PC-9 (cell line): ENCODE results near the gene RNF220. TPM values are rescaled to one million over a fixed set of nuclear protein-coding genes. Genes with fewer than 3 reads are reported as not detected.

Experiments
- BruUV-seq: library from RNA; stranded (reverse); fragments of 400-500 nt; replicated peaks from 2 replicates; lab custom pipeline; 2021; lab: Mats Ljungman, UMichigan
- CTCF ChIA-PET: fragments of 300-600 bp; sonication (Branson Sonifier 250); formaldehyde crosslinking; loops from one replicate; lab custom pipeline; 2022; ENCODE audit warnings: antibody characterized with exemption; lab: Charles Lee
- POLR2A ChIA-PET: fragments of 300-600 bp; sonication (Branson Sonifier 250); formaldehyde crosslinking; loops from one replicate; lab custom pipeline; 2022; ENCODE audit warnings: antibody characterized with exemption; ENCODE audit not compliant: unreplicated experiment; lab: Charles Lee
- DNase-seq, 2 experiments: peaks; one replicate each; pipeline versions ENCODE4 v3.0.0 to v3.0.0-alpha.2; 2015 to 2022; ENCODE audit warnings: mixed read lengths in 1 of 2
- H2AFZ ChIP-seq: fragments of 200-600 bp; sonication (generic); 2 replicates; pipeline ENCODE4 v1.8.1; 2017; ENCODE audit warnings: antibody characterized with exemption
- H3F3A ChIP-seq: fragments of 200-600 bp; sonication (generic); 2 replicates; pipeline ENCODE4 v1.8.1; 2017; ENCODE audit warnings: antibody characterized with exemption, mild to moderate bottlenecking, low read depth; ENCODE audit not compliant: insufficient read depth
- H3K27ac ChIP-seq: fragments of 200-600 bp; sonication (generic); 2 replicates; pipeline ENCODE4 v1.6.1; 2016; ENCODE audit warnings: mixed run types
- H3K27me3 ChIP-seq: fragments of 200-600 bp; sonication (generic); 2 replicates; pipeline ENCODE4 v1.6.1; 2016; ENCODE audit warnings: low read depth, mixed run types; ENCODE audit not compliant: insufficient read depth
- H3K36me3 ChIP-seq: fragments of 200-600 bp; sonication (generic); 2 replicates; pipeline ENCODE4 v1.6.1; 2016; ENCODE audit warnings: low read depth, mixed run types
- H3K4me1 ChIP-seq: fragments of 200-600 bp; sonication (generic); replicated peaks from 2 replicates; pipeline ENCODE4 v1.6.1; 2016; ENCODE audit warnings: mixed run types; ENCODE audit not compliant: insufficient read depth
- H3K4me2 ChIP-seq: fragments of 200-600 bp; sonication (generic); 2 replicates; pipeline ENCODE4 v1.6.1; 2017; ENCODE audit warnings: mixed run types
- H3K4me3 ChIP-seq: fragments of 200-600 bp; sonication (generic); 2 replicates; pipeline ENCODE4 v1.6.1; 2016; ENCODE audit warnings: mixed run types
- H3K79me2 ChIP-seq: fragments of 200-600 bp; sonication (generic); 2 replicates; pipeline ENCODE4 v1.6.1; 2017; ENCODE audit warnings: low read depth, mixed run types
- H3K9me2 ChIP-seq: fragments of 200-600 bp; sonication (generic); 2 replicates; pipeline ENCODE4 v1.8.1; 2017; ENCODE audit warnings: mild to moderate bottlenecking; ENCODE audit not compliant: insufficient read depth
- H3K9me3 ChIP-seq: fragments of 200-600 bp; sonication (generic); 2 replicates; pipeline ENCODE4 v1.8.1; 2016; ENCODE audit warnings: low read depth; ENCODE audit not compliant: insufficient read depth
- H4K20me1 ChIP-seq: fragments of 200-600 bp; sonication (generic); 2 replicates; pipeline ENCODE4 v1.8.1; 2017; ENCODE audit not compliant: insufficient read depth
- EZH2 ChIP-seq: fragments of 200-600 bp; sonication (generic); IDR thresholded peaks from 2 replicates; pipeline ENCODE4 v1.8.0; 2017; ENCODE audit warnings: antibody characterized with exemption, low read depth
- intact Hi-C: fragments of 100-400 bp; cut with micrococcal nuclease; formaldehyde crosslinking; loops from one replicate; pipeline ENCODE4 v1.10.0; 2022; ENCODE audit not compliant: unreplicated experiment
- total RNA-seq: library from RNA; stranded (reverse); gene quantifications from 2 replicates; pipeline ENCODE4 v1.2.3, GENCODE V29; 2021
- TF ChIP-seq, protein P1 (sequence below): fragments of 200-600 bp; sonication (generic); conservative IDR thresholded peaks from 2 replicates; pipeline ENCODE4 v1.6.1; 2017; ENCODE audit warnings: mixed run types, antibody characterized with exemption, mild to moderate bottlenecking, moderate library complexity

RNF220 gene
- total RNA-seq, 1 experiment from 2014 or later, result 82.9 TPM

DNA sequence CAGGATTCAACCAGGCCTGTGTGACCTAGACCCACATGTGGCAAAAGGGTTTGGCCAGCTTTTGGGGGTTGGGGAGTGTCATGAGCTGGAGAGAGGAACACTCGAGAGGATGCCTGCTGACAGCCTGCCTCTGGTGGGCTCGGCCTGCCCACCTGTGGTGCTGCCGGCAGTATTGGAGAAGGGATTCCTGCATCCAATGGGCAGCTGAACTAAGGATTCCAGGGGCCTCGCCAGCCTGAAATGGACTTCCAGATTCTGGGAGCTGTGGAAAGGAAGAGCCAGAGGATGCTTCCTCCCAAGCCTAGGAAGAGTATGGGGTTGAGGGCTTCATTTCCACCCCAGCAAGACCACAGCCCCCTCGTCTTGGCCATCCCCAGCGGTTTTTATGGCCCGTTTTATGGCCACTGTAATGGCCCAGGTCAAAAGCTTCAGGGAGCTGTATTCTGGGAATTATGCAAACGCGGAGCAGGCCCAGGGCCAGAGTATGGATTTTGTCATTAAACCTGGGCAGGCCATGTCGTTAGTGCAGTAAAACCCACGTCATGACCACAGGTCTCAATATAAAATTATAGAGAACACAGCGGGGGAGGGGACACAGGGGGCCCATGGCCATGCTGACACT, 205.6 kb downstream of the RNF220 start:
- no TSS peak for BruUV-seq
- Histone ChIP-seq H4K20me1 (no peaks in the 10 kb centered on the region), H3K4me3 (no peak overlapping the region), H2AFZ (no peak overlapping the region), H3F3A (no peaks in the 10 kb centered on the region), H3K27me3 (no peaks in the 10 kb centered on the region), H3K27ac (no peak overlapping the region), H3K9me2 (no peaks in the 10 kb centered on the region), H3K36me3 (no peaks in the 10 kb centered on the region), H3K79me2 (no peaks in the 10 kb centered on the region), H3K9me3 (no peaks in the 10 kb centered on the region), H3K4me1 (no peaks in the 10 kb centered on the region), H3K4me2 (no peak overlapping the region)
- TF ChIP-seq, protein P1, sequence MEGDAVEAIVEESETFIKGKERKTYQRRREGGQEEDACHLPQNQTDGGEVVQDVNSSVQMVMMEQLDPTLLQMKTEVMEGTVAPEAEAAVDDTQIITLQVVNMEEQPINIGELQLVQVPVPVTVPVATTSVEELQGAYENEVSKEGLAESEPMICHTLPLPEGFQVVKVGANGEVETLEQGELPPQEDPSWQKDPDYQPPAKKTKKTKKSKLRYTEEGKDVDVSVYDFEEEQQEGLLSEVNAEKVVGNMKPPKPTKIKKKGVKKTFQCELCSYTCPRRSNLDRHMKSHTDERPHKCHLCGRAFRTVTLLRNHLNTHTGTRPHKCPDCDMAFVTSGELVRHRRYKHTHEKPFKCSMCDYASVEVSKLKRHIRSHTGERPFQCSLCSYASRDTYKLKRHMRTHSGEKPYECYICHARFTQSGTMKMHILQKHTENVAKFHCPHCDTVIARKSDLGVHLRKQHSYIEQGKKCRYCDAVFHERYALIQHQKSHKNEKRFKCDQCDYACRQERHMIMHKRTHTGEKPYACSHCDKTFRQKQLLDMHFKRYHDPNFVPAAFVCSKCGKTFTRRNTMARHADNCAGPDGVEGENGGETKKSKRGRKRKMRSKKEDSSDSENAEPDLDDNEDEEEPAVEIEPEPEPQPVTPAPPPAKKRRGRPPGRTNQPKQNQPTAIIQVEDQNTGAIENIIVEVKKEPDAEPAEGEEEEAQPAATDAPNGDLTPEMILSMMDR, result no peak
- TF ChIP-seq EZH2, result no peak
- intact Hi-C loops, result no loop called here
- no peak for DNase-seq
- ChIA-PET POLR2A (interaction anchor here (0.6 kb wide), 1 partner anchor 30 kb away, joined by 5 read pairs; no protein-coding TSS in a partner anchor), CTCF (no interaction called here)

DNA sequence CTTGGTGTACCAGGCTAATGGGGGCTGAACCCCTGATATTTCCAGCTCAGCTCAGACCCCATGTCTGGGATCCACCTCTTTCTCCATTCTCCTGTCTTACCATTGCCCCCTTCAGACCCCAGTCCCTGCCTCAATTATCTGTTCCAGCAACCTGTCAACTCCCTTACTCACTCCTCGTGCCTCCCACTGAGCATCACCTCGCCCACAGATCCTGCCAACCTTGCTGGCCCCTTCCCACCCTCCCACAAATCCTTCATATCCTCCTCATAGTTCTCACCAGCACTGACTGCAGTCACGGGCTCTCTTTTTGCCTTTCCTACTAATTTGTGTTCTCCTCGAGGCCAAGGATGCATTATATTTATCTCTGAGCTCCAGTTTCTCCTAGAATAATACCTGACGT, 206.4 kb downstream of the RNF220 start:
- BruUV-seq, result no TSS peak
- Histone ChIP-seq H3K4me2 (no peak overlapping the region), H3K27ac (no peak overlapping the region), H3F3A (no peaks in the 10 kb centered on the region), H3K36me3 (no peaks in the 10 kb centered on the region), H3K9me2 (no peaks in the 10 kb centered on the region), H2AFZ (no peak overlapping the region), H3K4me3 (no peak overlapping the region), H4K20me1 (no peaks in the 10 kb centered on the region), H3K27me3 (no peaks in the 10 kb centered on the region), H3K9me3 (no peaks in the 10 kb centered on the region), H3K79me2 (no peaks in the 10 kb centered on the region), H3K4me1 (no peaks in the 10 kb centered on the region)
- CTCF ChIA-PET, result interaction anchor here (0.6 kb wide), 1 partner anchor 10 kb away, joined by 9 read pairs; no protein-coding TSS in a partner anchor
- POLR2A ChIA-PET, result interaction anchor here (0.6 kb wide), 2 partner anchors 111 to 506 kb away, joined by 3 to 4 read pairs; no protein-coding TSS in a partner anchor
- intact Hi-C loops, result no loop called here
- DNase-seq, result no peak
- TF ChIP-seq, protein P1, result no peak
- TF ChIP-seq EZH2, result no peak

DNA sequence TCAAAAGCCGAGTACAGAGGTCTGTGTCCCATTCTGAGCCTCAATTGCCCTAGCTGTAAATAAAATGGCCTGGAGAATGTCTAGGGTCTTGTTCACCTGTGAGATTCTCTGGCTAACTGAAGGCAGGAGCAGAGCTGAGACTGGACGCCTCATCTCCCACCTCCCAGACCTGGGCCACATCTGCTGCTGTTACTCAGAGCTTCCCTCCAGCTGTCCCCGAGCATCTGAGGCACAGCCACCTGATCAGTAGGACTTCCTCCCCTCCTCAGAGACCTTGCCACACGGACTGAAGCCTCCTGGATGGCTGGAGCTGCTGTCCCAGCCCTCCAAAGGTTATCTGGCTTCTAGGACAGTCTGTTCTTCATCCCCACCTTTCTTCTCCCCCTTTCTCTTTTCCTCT, 206.8 kb downstream of the RNF220 start:
- no peaks in the 10 kb centered on the region for H3K36me3 ChIP-seq
- H3F3A ChIP-seq, result no peaks in the 10 kb centered on the region
- ChIA-PET CTCF (interaction anchor here (0.6 kb wide), 1 partner anchor 10 kb away, joined by 9 read pairs; no protein-coding TSS in a partner anchor), POLR2A (interaction anchor here (0.6 kb wide), 2 partner anchors 110 to 506 kb away, joined by 3 to 4 read pairs; no protein-coding TSS in a partner anchor)
- H3K27me3 ChIP-seq, result no peaks in the 10 kb centered on the region
- no peak overlapping the region for H3K4me2 ChIP-seq
- no peak overlapping the region for H2AFZ ChIP-seq
- no peaks in the 10 kb centered on the region for H3K9me3 ChIP-seq
- intact Hi-C loops, result no loop called here
- H3K79me2 ChIP-seq, result no peaks in the 10 kb centered on the region
- H3K9me2 ChIP-seq, result no peaks in the 10 kb centered on the region
- TF ChIP-seq EZH2, result no peak
- TF ChIP-seq, protein P1, result no peak
- DNase-seq, result no peak
- no peak overlapping the region for H3K4me3 ChIP-seq
- BruUV-seq, result no TSS peak
- no peaks in the 10 kb centered on the region for H4K20me1 ChIP-seq
- H3K4me1 ChIP-seq, result no peaks in the 10 kb centered on the region
- H3K27ac ChIP-seq, result no peak overlapping the region
